IMR-90 (cell line): Measurements from ENCODE around the gene DGKB. TPM values are rescaled to one million over a fixed set of nuclear protein-coding genes. Genes with fewer than 3 reads are reported as not detected.

Experiments
- ATAC-seq: fragments of 200-7000 bp; cut with Tn5 transposase; 2 replicates; pipeline ENCODE4 v1.9.1; 2020; ENCODE audit warnings: low read depth, mild to moderate bottlenecking, moderate library complexity
- BruUV-seq: library from RNA; stranded (reverse); fragments of 400-500 nt; replicated peaks from 2 replicates; lab custom pipeline; 2021; lab: Mats Ljungman, UMichigan
- CTCF ChIA-PET: fragments of 300-600 bp; formaldehyde crosslinking; extraction: SDS; loops from one replicate; lab custom pipeline; 2021; ENCODE audit warnings: antibody characterized with exemption; lab: Yijun Ruan, JAX
- POLR2A ChIA-PET: fragments of 300-600 bp; sonication (Branson Sonifier 250); formaldehyde crosslinking; loops from one replicate; lab custom pipeline; 2022; ENCODE audit warnings: antibody characterized with exemption; ENCODE audit not compliant: unreplicated experiment; lab: Charles Lee
- DNase-seq: peaks from one replicate; pipeline ENCODE4 v3.0.0; 2013
- H2AFZ ChIP-seq: replicated peaks from 2 replicates; pipeline ENCODE3; 2013; ENCODE audit warnings: low read length, mild to moderate bottlenecking; ENCODE audit not compliant: poor library complexity
- H2AK5ac ChIP-seq: 2 replicates; pipeline ENCODE4 v1.6.1; 2013; ENCODE audit warnings: low read depth, low read length, inconsistent platforms
- H2AK9ac ChIP-seq: replicated peaks from 2 replicates; pipeline ENCODE3; 2013; ENCODE audit warnings: mild to moderate bottlenecking, low read depth, low read length, moderate library complexity; ENCODE audit not compliant: poor library complexity
- H2BK120ac ChIP-seq: 2 replicates; pipeline ENCODE4 v1.6.1; 2013; ENCODE audit warnings: low read depth, low read length, inconsistent platforms
- H2BK15ac ChIP-seq: 3 replicates; pipeline ENCODE4 v1.6.1; 2013; ENCODE audit warnings: low read depth, low read length, inconsistent platforms
- H2BK20ac ChIP-seq: 2 replicates; pipeline ENCODE4 v1.6.1; 2013; ENCODE audit warnings: low read depth, mild to moderate bottlenecking, inconsistent platforms, low read length, moderate library complexity
- H2BK5ac ChIP-seq: 2 replicates; pipeline ENCODE4 v1.6.1; 2013; ENCODE audit warnings: mild to moderate bottlenecking, low read depth, low read length, inconsistent platforms; ENCODE audit not compliant: poor library complexity, severe bottlenecking
- H3K14ac ChIP-seq: replicated peaks from 2 replicates; pipeline ENCODE4 v1.6.1; 2013; ENCODE audit warnings: low read depth, low read length, inconsistent platforms
- H3K18ac ChIP-seq: 2 replicates; pipeline ENCODE4 v1.6.1; 2013; ENCODE audit warnings: low read depth, low read length, control low read depth
- H3K23ac ChIP-seq: 2 replicates; pipeline ENCODE4 v1.6.1; 2013; ENCODE audit warnings: low read depth, low read length, inconsistent platforms
- H3K27ac ChIP-seq: 2 replicates; pipeline ENCODE4 v1.5.1; 2013; ENCODE audit warnings: mild to moderate bottlenecking, control low read depth, low read length; ENCODE audit not compliant: insufficient read depth
- H3K27me3 ChIP-seq: 2 replicates; pipeline ENCODE4 v1.6.1; 2013; ENCODE audit warnings: low read length; ENCODE audit not compliant: control insufficient read depth, insufficient read depth
- H3K36me3 ChIP-seq: 2 replicates; pipeline ENCODE4 v1.6.1; 2013; ENCODE audit warnings: low read length, mixed read lengths; ENCODE audit not compliant: control insufficient read depth, insufficient read depth
- H3K4ac ChIP-seq: 2 replicates; pipeline ENCODE4 v1.6.1; 2013; ENCODE audit warnings: low read depth, low read length, inconsistent platforms
- H3K4me1 ChIP-seq: 2 replicates; pipeline ENCODE4 v1.6.1; 2013; ENCODE audit warnings: low read length, mixed read lengths; ENCODE audit not compliant: control insufficient read depth, insufficient read depth
- H3K4me2 ChIP-seq: 2 replicates; pipeline ENCODE4 v1.6.1; 2013; ENCODE audit warnings: low read depth, mild to moderate bottlenecking, control low read depth, low read length, moderate library complexity
- H3K4me3 ChIP-seq: 2 replicates; pipeline ENCODE4 v1.5.1; 2013; ENCODE audit warnings: low read depth, mild to moderate bottlenecking, control low read depth, low read length, moderate library complexity; ENCODE audit not compliant: insufficient read depth
- H3K56ac ChIP-seq: 2 replicates; pipeline ENCODE4 v1.6.1; 2013; ENCODE audit warnings: low read length, inconsistent platforms; ENCODE audit not compliant: insufficient read depth; ENCODE audit errors: extremely low read depth
- H3K79me1 ChIP-seq, 2 experiments: 2 replicates each; pipeline ENCODE4 v1.6.1; 2013; ENCODE audit warnings: low read length in 2 of 2, inconsistent platforms in 1 of 2, low read depth in 1 of 2
- H3K9ac ChIP-seq: 2 replicates; pipeline ENCODE4 v1.6.1; 2013; ENCODE audit warnings: low read depth, low read length, control low read depth
- H3K9me1 ChIP-seq: 2 replicates; pipeline ENCODE4 v1.6.1; 2013; ENCODE audit warnings: low read length, inconsistent platforms; ENCODE audit not compliant: insufficient read depth
- H3K9me3 ChIP-seq: 2 replicates; pipeline ENCODE4 v1.6.1; 2013; ENCODE audit warnings: low read length; ENCODE audit not compliant: control insufficient read depth, insufficient read depth
- H4K20me1 ChIP-seq: 2 replicates; pipeline ENCODE4 v1.6.1; 2013; ENCODE audit warnings: low read length, inconsistent platforms; ENCODE audit not compliant: insufficient read depth
- H4K5ac ChIP-seq: 2 replicates; pipeline ENCODE4 v1.6.1; 2013; ENCODE audit warnings: mild to moderate bottlenecking, low read depth, low read length, control low read depth
- H4K8ac ChIP-seq, 2 experiments: 2 replicates each; pipeline ENCODE4 v1.6.1; 2013; ENCODE audit warnings: low read depth in 2 of 2, low read length in 2 of 2, control low read depth in 1 of 2, inconsistent platforms in 1 of 2
- H4K91ac ChIP-seq: 2 replicates; pipeline ENCODE4 v1.6.1; 2013; ENCODE audit warnings: low read depth, low read length, inconsistent platforms; ENCODE audit not compliant: insufficient read depth
- BHLHE40 ChIP-seq: fragments of 150-350 bp; IDR thresholded peaks from 2 replicates; pipeline ENCODE4 v1.6.1; 2016; ENCODE audit warnings: mild to moderate bottlenecking, low read depth, low read length
- CEBPB ChIP-seq: IDR thresholded peaks from 2 replicates; pipeline ENCODE4 v1.6.1; 2012; ENCODE audit warnings: low read depth, low read length, improper control_type of control experiment
- CHD1 ChIP-seq: IDR thresholded peaks from 2 replicates; pipeline ENCODE4 v1.6.1; 2012; ENCODE audit warnings: low read depth, low read length, improper control_type of control experiment
- FOS ChIP-seq: fragments of 150-350 bp; IDR thresholded peaks from 2 replicates; pipeline ENCODE4 v1.6.1; 2016; ENCODE audit warnings: low read depth, low read length
- MAFK ChIP-seq: IDR thresholded peaks from 2 replicates; pipeline ENCODE4 v1.6.1; 2012; ENCODE audit warnings: low read depth, low read length, improper control_type of control experiment
- MAZ ChIP-seq: IDR thresholded peaks from 2 replicates; pipeline ENCODE4 v1.6.1; 2012; ENCODE audit warnings: low read depth, mild to moderate bottlenecking, low read length, improper control_type of control experiment, moderate library complexity, borderline replicate concordance
- MXI1 ChIP-seq: IDR thresholded peaks from 2 replicates; pipeline ENCODE4 v1.6.1; 2012; ENCODE audit warnings: low read depth, mild to moderate bottlenecking, low read length, moderate library complexity, borderline replicate concordance
- POLR2A ChIP-seq: IDR thresholded peaks from 2 replicates; pipeline ENCODE4 v1.6.1; 2012; ENCODE audit warnings: mild to moderate bottlenecking, low read depth, low read length
- RAD21 ChIP-seq: IDR thresholded peaks from 2 replicates; pipeline ENCODE4 v1.6.1; 2012; ENCODE audit warnings: low read length, improper control_type of control experiment
- RCOR1 ChIP-seq: IDR thresholded peaks from 2 replicates; pipeline ENCODE4 v1.6.1; 2012; ENCODE audit warnings: mild to moderate bottlenecking, low read length, improper control_type of control experiment; ENCODE audit not compliant: insufficient replicate concordance
- RFX5 ChIP-seq: IDR thresholded peaks from 2 replicates; pipeline ENCODE4 v1.8.0; 2012; ENCODE audit warnings: low read depth, mild to moderate bottlenecking, low read length, moderate library complexity
- SMC3 ChIP-seq: fragments of 150-350 bp; IDR thresholded peaks from 2 replicates; pipeline ENCODE4 v1.6.1; 2016; ENCODE audit warnings: low read depth, mild to moderate bottlenecking, antibody characterized with exemption, low read length, moderate library complexity
- WGBS, 2 experiments: methylation state at CpG; one replicate each; pipeline versions ENCODE4 v1.1.5 to v1.1.7; 2013; ENCODE audit warnings: missing lambda C conversion rate in 2 of 2; ENCODE audit not compliant: insufficient read length in 1 of 2; ENCODE audit errors: extremely low coverage in 2 of 2; 5-methylcytosine and 5-hydroxymethylcytosine counted together
- dilution Hi-C: fragments of 300-500 bp; cut with HindIII; formaldehyde crosslinking; loops from one replicate; pipeline ENCODE4 v1.14.3; 2018; ENCODE audit warnings: low sequenced_read_pairs; ENCODE audit not compliant: unreplicated experiment
- in situ Hi-C: fragments of 300-500 bp; cut with MboI; formaldehyde crosslinking; loops from 3 replicates; pipeline ENCODE4 v1.14.3; 2019; ENCODE audit warnings: low sequenced_read_pairs, inconsistent platforms, mixed read lengths
- intact Hi-C: fragments of 100-400 bp; cut with micrococcal nuclease; formaldehyde crosslinking; loops from 2 replicates; pipeline ENCODE4 v1.10.0; 2022
- polyA plus RNA-seq, 3 experiments: library from polyadenylated mRNA; depleted of rRNA; stranded (reverse); fragments of >200 nt; gene quantifications; 2 replicates each; pipeline ENCODE4 v1.2.3, GENCODE V29; 2012; ENCODE audit warnings: low replicate concordance in 1 of 3
- total RNA-seq: library from RNA; depleted of rRNA; stranded (reverse); fragments of >200 nt; gene quantifications from 2 replicates; pipeline ENCODE4 v1.2.3, GENCODE V29; 2012
- TF ChIP-seq, protein P1 (sequence below): conservative IDR thresholded peaks from 2 replicates; pipeline ENCODE4 v1.5.1; 2012; ENCODE audit warnings: mild to moderate bottlenecking, low read depth, low read length, improper control_type of control experiment

Gene DGKB
- total and polyA plus RNA-seq, 2 of the 4 experiments (the other 2 are of a cell fraction) = not detected

GRCh38 chr7:14858866-14859265 is 43.7 kb downstream of the DGKB start:
- H4K8ac ChIP-seq = no peak overlapping the region
- H2BK20ac ChIP-seq = no peak overlapping the region
- H3K4me1 ChIP-seq = no peaks in the 10 kb centered on the region
- intact Hi-C loops (loop anchor here (5.0 kb wide), 1 partner anchor 1498 kb away; no protein-coding TSS in a partner anchor), dilution Hi-C loops (no loop called here), in situ Hi-C loops (no loop called here)
- H4K20me1 ChIP-seq = no peaks in the 10 kb centered on the region
- no peak overlapping the region for H2AFZ ChIP-seq
- no peak overlapping the region for H2AK5ac ChIP-seq
- H4K5ac ChIP-seq = no peak overlapping the region
- H3K18ac ChIP-seq = no peak overlapping the region
- no peak overlapping the region for H2BK120ac ChIP-seq
- no peak overlapping the region for H3K23ac ChIP-seq
- no peak overlapping the region for H3K27ac ChIP-seq
- POLR2A ChIA-PET = no interaction called here
- H3K9me1 ChIP-seq = no peaks in the 10 kb centered on the region
- no peaks in the 10 kb centered on the region for H3K79me1 ChIP-seq
- H3K9ac ChIP-seq = no peak overlapping the region
- no peak overlapping the region for H3K4ac ChIP-seq
- H3K4me2 ChIP-seq = no peak overlapping the region
- H3K27me3 ChIP-seq = no peaks in the 10 kb centered on the region
- no TSS peak for BruUV-seq
- no peak overlapping the region for H4K91ac ChIP-seq
- ATAC-seq (no peak), DNase-seq (no peak)
- H3K36me3 ChIP-seq = no peaks in the 10 kb centered on the region
- H3K4me3 ChIP-seq = no peak overlapping the region
- H3K9me3 ChIP-seq = no peaks in the 10 kb centered on the region
- no peak overlapping the region for H2BK5ac ChIP-seq
- no peak overlapping the region for H3K56ac ChIP-seq
- H2BK15ac ChIP-seq = no peak overlapping the region
- 40% methylated on average over 1 of the region's 2 CpGs; no CpG with 5 or more reads in 1 of the 2 experiments for WGBS, 2 experiments
- H2AK9ac ChIP-seq = no peak overlapping the region
- CTCF ChIA-PET = no interaction called here
- no peak for TF ChIP-seq RCOR1
- TF ChIP-seq, protein P1, sequence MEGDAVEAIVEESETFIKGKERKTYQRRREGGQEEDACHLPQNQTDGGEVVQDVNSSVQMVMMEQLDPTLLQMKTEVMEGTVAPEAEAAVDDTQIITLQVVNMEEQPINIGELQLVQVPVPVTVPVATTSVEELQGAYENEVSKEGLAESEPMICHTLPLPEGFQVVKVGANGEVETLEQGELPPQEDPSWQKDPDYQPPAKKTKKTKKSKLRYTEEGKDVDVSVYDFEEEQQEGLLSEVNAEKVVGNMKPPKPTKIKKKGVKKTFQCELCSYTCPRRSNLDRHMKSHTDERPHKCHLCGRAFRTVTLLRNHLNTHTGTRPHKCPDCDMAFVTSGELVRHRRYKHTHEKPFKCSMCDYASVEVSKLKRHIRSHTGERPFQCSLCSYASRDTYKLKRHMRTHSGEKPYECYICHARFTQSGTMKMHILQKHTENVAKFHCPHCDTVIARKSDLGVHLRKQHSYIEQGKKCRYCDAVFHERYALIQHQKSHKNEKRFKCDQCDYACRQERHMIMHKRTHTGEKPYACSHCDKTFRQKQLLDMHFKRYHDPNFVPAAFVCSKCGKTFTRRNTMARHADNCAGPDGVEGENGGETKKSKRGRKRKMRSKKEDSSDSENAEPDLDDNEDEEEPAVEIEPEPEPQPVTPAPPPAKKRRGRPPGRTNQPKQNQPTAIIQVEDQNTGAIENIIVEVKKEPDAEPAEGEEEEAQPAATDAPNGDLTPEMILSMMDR = no peak
- no peak for TF ChIP-seq SMC3
- TF ChIP-seq CHD1 = no peak
- TF ChIP-seq RFX5 = no peak
- no peak for TF ChIP-seq MXI1
- TF ChIP-seq MAFK = no peak
- TF ChIP-seq RAD21 = no peak
- TF ChIP-seq FOS = no peak
- TF ChIP-seq BHLHE40 = no peak
- no peak for TF ChIP-seq CEBPB
- no peak for TF ChIP-seq MAZ
- no peak for TF ChIP-seq POLR2A
- no peak overlapping the region for H3K14ac ChIP-seq
